SW480 (cell line): ENCODE measurements around the gene TPPP2.
A peak's percentile ranks its signal among the peaks of the same experiment; 100 is the strongest.
"Not testable (repeated sequence)": the region's sequence is repeated elsewhere in the genome, so short reads cannot be mapped to it uniquely, and the experiment has no call there.

Experiments used
- DNase-seq: peaks from one replicate; pipeline ENCODE4 v3.0.0-alpha.2; 2016; ENCODE audit warnings: low spot score

The TPPP2 gene

GRCh38 chr14:21029917-21030316 is at the start of gene TPPP2:
TPPP2 (plus strand) TSS chr14:21030217; CDS start chr14:21030582, 365 bp downstream.
- DNase-seq, result no peak

DNA sequence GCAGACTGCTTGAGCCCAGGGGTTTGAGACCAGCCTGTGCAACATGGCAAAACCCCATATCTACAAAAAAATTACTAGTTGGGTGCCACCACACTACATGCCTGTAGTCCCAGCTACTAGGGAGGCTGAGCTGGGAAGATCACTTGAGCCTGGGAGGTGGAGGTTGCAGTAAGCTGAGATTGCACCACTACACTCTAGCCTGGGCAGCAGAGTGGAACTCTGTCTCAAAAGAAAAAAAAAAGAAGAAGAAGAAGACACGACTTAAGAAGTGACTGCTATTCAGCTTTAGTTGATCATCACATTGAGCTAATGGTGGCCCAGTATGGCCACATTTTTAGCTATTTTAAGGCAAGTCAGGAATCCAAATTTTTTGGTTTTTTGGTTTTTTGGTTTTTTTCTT is 49.1 kb upstream of the TPPP2 start:
- DNase-seq, result no peak

GRCh38 chr14:20982646-20983369 is 47.2 kb upstream of the TPPP2 start:
- DNase-seq, result no peak

GRCh38 chr14:20985650-20986049 is 44.4 kb upstream of the TPPP2 start:
- not testable (repeated sequence) for DNase-seq

- no peak for DNase-seq
Measured at GRCh38 chr14:20986811-20987210, 43.2 kb upstream of the TPPP2 start.

DNA sequence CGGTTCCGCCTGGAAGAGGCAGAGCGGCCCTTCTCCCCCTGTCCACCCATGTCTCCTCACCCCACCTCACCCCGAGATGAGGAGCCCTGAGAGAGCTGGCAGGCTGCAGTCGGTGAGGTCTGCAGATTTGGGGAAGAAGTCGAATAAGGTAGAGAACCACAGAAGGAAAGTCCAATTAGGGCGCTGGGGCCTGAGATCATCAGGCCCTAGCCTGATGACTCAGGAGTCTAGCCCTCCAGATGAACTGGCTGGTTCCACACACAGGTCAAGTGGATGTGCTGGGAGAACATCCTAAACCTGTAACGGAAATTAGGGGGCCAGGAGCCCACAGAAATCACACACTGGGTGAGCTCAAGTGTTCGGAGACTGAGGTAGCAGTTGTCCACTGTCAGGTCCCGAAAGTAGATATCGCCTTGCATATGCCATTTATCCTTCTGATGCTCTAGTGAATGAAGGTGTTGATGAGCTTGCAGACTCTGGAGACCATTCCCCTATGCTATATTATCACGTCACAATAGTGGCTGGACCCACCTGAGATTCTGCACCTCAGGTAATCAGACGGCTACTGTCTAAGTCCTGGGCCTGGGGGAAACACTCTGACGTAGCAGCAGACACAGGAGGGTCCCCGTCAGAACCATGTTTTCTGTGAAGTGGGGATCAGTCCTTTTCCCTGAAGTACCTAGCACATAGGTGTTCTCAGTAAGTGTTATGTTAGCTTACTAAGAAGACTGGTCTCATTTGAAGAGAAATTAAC is 41.1 kb upstream of the TPPP2 start:
- no peak for DNase-seq

GRCh38 chr14:20989471-20989786 is 40.6 kb upstream of the TPPP2 start:
- DNase-seq, result no peak

DNA sequence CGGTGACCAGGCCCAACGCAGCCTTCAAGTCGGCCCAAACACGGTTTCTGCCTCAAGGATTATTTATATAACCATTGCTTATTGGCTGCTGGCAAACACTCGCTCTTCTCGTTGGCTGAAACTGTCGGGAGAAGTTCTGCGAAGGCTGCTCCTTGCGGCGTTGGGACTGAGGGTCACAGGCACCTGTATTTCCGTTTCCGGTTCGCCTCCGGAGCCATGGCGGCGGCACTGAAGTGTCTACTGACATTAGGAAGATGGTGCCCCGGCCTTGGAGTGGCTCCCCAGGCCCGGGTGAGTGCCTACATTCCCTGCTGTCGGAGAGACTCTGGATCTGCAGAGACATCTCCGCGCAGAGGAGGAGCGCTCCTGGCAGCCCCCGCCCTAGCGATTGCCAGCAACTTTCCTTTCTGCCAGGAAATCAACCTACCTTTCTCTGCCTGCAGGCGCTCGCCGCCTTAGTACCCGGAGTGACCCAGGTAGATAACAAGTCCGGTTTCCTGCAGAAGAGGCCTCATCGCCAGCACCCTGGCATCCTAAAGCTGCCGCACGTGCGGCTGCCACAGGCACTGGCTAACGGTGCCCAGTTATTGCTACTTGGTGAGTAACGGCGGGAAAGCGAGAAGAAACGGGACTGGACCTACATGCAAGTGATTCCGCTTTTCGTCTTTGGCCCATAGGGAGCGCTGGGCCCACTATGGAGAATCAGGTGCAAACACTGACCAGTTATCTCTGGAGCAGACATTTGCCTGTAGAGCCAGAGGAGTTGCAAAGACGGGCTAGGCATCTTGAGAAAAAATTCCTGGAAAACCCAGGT is 40.0 kb upstream of the TPPP2 start, which contains the start of gene METTL17:
METTL17 (plus strand) TSS at position 194 of the 814 bp plus-strand sequence; CDS start at position 217, 23 bp downstream.
- DNase-seq, result peak; percentile 96

- DNase-seq, result no peak
Measured at GRCh38 chr14:20996521-20996920, 33.5 kb upstream of the TPPP2 start.

- no peak for DNase-seq
Measured at GRCh38 chr14:20997115-20997514, 32.9 kb upstream of the TPPP2 start.

GRCh38 chr14:20997564-20997963 is 32.5 kb upstream of the TPPP2 start:
- no peak for DNase-seq

DNA sequence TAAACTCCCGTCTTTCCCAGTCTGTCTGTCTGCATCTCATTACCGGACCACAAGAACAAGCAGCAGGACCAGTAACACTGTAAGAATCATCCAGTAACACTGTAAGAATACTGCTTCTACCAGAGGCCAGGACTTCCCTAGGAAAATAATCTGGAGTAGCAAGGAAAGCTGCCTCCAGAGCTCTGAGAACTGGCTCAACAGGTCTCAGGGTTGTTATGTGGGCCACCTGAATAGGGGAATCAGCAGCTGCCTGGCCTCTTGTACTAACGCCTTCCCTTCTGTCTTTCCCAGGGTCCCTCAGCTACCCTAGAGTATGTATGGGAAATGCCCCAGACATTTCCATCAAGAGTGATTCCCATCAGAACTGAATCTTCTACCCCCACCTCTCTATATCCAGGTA is 31.9 kb upstream of the TPPP2 start:
- no peak for DNase-seq

- DNase-seq, result no peak
Measured at GRCh38 chr14:20998674-20999366, 31.2 kb upstream of the TPPP2 start, which contains the start of gene SLC39A2. SLC39A2 (plus strand) TSS chr14:20999293; CDS start chr14:20999447, 154 bp downstream.

- DNase-seq, result no peak
Measured at GRCh38 chr14:20999591-20999990, 30.4 kb upstream of the TPPP2 start.

- no peak for DNase-seq
Measured at GRCh38 chr14:21001218-21001617, 28.8 kb upstream of the TPPP2 start.

DNA sequence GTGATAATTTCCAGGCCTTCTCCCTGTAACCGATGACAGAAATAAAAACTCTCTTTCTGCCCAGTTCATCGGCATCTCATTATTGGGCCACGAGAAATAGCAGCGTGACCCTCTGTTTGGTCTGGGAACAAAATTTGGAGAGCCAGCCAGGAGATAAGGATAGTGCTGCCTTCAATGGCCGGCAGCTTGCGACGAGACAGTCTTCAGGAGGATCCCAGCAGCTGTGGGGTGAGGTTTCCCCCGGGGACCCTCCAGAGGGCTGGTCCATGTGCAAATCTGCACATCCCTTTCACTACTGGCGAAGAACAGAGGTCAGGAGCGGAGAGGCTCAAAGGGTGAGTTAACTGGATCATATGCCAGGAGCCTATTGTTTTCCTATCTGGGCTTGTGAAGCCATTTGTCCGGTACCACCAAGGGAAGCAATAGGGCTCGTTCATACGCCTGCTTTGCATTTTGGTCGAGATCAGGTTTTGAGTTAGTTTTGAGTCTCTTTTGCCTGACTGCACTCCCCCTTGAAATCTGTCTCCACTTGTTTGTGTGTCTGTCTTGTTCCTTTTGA is 26.1 kb upstream of the TPPP2 start:
- DNase-seq, result no peak

DNA sequence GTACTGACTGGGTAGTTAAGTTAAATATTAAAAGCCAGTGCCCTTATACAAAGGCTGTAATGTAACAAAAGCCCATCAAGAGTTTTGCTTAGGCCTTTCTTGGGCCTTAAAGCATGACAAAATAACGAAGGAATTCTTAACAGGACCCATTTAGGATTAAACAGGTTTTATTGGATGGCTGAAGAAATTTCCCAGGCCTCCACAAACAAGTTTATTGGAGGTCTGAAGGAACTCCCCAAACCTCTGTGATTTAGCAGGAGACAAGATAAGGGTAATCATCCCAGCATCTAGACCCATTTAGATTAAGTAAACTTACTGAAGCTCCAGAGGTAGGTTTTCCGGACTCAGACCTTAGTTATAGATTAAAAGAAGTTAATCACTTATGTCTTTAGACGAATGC is 20.3 kb upstream of the TPPP2 start:
- not testable (repeated sequence) for DNase-seq

DNA sequence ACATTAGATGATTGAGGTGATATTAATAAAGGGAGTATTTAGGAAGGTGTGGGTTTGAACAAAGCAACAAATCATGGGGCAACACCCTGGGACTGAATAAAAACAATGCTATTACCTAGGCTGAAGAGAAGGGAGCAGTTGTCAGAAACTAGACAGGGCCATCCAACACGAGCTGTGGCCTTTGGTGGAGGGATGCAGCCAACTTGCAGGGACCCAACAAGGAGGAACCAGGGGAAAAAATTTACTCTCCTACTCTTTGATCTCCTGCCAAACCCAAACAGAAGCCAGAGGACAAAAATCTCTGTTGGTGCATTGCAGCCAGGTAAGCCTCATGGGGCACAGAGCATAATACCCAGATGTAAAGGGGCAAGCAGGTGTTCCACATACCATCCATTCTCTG is 18.9 kb upstream of the TPPP2 start:
- DNase-seq, result no peak

GRCh38 chr14:21014761-21015190 is 15.2 kb upstream of the TPPP2 start:
- DNase-seq, result peak; percentile 80

DNA sequence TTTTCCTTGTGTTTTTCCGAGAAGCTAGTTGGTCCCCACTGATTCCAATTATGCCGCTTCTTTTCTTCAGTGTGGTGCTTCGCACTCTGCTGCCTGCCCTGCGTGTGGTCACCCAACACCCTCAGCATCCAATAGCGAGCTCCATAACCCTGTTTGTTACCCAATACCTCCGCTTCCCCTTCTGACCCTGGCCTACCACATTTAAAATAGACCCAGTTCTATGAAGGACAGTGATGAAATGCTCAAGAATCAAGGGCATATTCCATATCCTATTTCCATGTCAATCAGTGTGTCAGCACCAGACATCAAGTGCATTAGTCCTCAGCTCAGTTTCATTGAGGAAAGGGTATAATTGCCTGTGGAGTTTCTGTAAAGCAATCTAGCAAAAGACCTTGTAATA is 14.7 kb upstream of the TPPP2 start:
- DNase-seq, result no peak

GRCh38 chr14:21016413-21017190 is 13.4 kb upstream of the TPPP2 start:
- no peak for DNase-seq
